IMR-90 (cell line): ENCODE data around the gene NPPB. TPM values are rescaled to one million over a fixed set of nuclear protein-coding genes. Genes with fewer than 3 reads are reported as not detected.

ENCODE experiments used
- ATAC-seq: fragments of 200-7000 bp; cut with Tn5 transposase; 2 replicates; pipeline ENCODE4 v1.9.1; 2020; ENCODE audit warnings: low read depth, mild to moderate bottlenecking, moderate library complexity
- BruUV-seq: library from RNA; stranded (reverse); fragments of 400-500 nt; replicated peaks from 2 replicates; lab custom pipeline; 2021; lab: Mats Ljungman, UMichigan
- CTCF ChIA-PET: fragments of 300-600 bp; formaldehyde crosslinking; extraction: SDS; loops from one replicate; lab custom pipeline; 2021; ENCODE audit warnings: antibody characterized with exemption; lab: Yijun Ruan, JAX
- POLR2A ChIA-PET: fragments of 300-600 bp; sonication (Branson Sonifier 250); formaldehyde crosslinking; loops from one replicate; lab custom pipeline; 2022; ENCODE audit warnings: antibody characterized with exemption; ENCODE audit not compliant: unreplicated experiment; lab: Charles Lee
- DNase-seq: peaks from one replicate; pipeline ENCODE4 v3.0.0; 2013
- H2AFZ ChIP-seq: replicated peaks from 2 replicates; pipeline ENCODE3; 2013; ENCODE audit warnings: low read length, mild to moderate bottlenecking; ENCODE audit not compliant: poor library complexity
- H2AK5ac ChIP-seq: 2 replicates; pipeline ENCODE4 v1.6.1; 2013; ENCODE audit warnings: low read depth, low read length, inconsistent platforms
- H2AK9ac ChIP-seq: replicated peaks from 2 replicates; pipeline ENCODE3; 2013; ENCODE audit warnings: mild to moderate bottlenecking, low read depth, low read length, moderate library complexity; ENCODE audit not compliant: poor library complexity
- H2BK120ac ChIP-seq: 2 replicates; pipeline ENCODE4 v1.6.1; 2013; ENCODE audit warnings: low read depth, low read length, inconsistent platforms
- H2BK15ac ChIP-seq: 3 replicates; pipeline ENCODE4 v1.6.1; 2013; ENCODE audit warnings: low read depth, low read length, inconsistent platforms
- H2BK20ac ChIP-seq: 2 replicates; pipeline ENCODE4 v1.6.1; 2013; ENCODE audit warnings: low read depth, mild to moderate bottlenecking, inconsistent platforms, low read length, moderate library complexity
- H2BK5ac ChIP-seq: 2 replicates; pipeline ENCODE4 v1.6.1; 2013; ENCODE audit warnings: mild to moderate bottlenecking, low read depth, low read length, inconsistent platforms; ENCODE audit not compliant: poor library complexity, severe bottlenecking
- H3K14ac ChIP-seq: replicated peaks from 2 replicates; pipeline ENCODE4 v1.6.1; 2013; ENCODE audit warnings: low read depth, low read length, inconsistent platforms
- H3K18ac ChIP-seq: 2 replicates; pipeline ENCODE4 v1.6.1; 2013; ENCODE audit warnings: low read depth, low read length, control low read depth
- H3K23ac ChIP-seq: 2 replicates; pipeline ENCODE4 v1.6.1; 2013; ENCODE audit warnings: low read depth, low read length, inconsistent platforms
- H3K27ac ChIP-seq: 2 replicates; pipeline ENCODE4 v1.5.1; 2013; ENCODE audit warnings: mild to moderate bottlenecking, control low read depth, low read length; ENCODE audit not compliant: insufficient read depth
- H3K27me3 ChIP-seq: 2 replicates; pipeline ENCODE4 v1.6.1; 2013; ENCODE audit warnings: low read length; ENCODE audit not compliant: control insufficient read depth, insufficient read depth
- H3K36me3 ChIP-seq: 2 replicates; pipeline ENCODE4 v1.6.1; 2013; ENCODE audit warnings: low read length, mixed read lengths; ENCODE audit not compliant: control insufficient read depth, insufficient read depth
- H3K4ac ChIP-seq: 2 replicates; pipeline ENCODE4 v1.6.1; 2013; ENCODE audit warnings: low read depth, low read length, inconsistent platforms
- H3K4me1 ChIP-seq: 2 replicates; pipeline ENCODE4 v1.6.1; 2013; ENCODE audit warnings: low read length, mixed read lengths; ENCODE audit not compliant: control insufficient read depth, insufficient read depth
- H3K4me2 ChIP-seq: 2 replicates; pipeline ENCODE4 v1.6.1; 2013; ENCODE audit warnings: low read depth, mild to moderate bottlenecking, control low read depth, low read length, moderate library complexity
- H3K4me3 ChIP-seq: 2 replicates; pipeline ENCODE4 v1.5.1; 2013; ENCODE audit warnings: low read depth, mild to moderate bottlenecking, control low read depth, low read length, moderate library complexity; ENCODE audit not compliant: insufficient read depth
- H3K56ac ChIP-seq: 2 replicates; pipeline ENCODE4 v1.6.1; 2013; ENCODE audit warnings: low read length, inconsistent platforms; ENCODE audit not compliant: insufficient read depth; ENCODE audit errors: extremely low read depth
- H3K79me1 ChIP-seq, 2 experiments: 2 replicates each; pipeline ENCODE4 v1.6.1; 2013; ENCODE audit warnings: low read length in 2 of 2, inconsistent platforms in 1 of 2, low read depth in 1 of 2
- H3K9ac ChIP-seq: 2 replicates; pipeline ENCODE4 v1.6.1; 2013; ENCODE audit warnings: low read depth, low read length, control low read depth
- H3K9me1 ChIP-seq: 2 replicates; pipeline ENCODE4 v1.6.1; 2013; ENCODE audit warnings: low read length, inconsistent platforms; ENCODE audit not compliant: insufficient read depth
- H3K9me3 ChIP-seq: 2 replicates; pipeline ENCODE4 v1.6.1; 2013; ENCODE audit warnings: low read length; ENCODE audit not compliant: control insufficient read depth, insufficient read depth
- H4K20me1 ChIP-seq: 2 replicates; pipeline ENCODE4 v1.6.1; 2013; ENCODE audit warnings: low read length, inconsistent platforms; ENCODE audit not compliant: insufficient read depth
- H4K5ac ChIP-seq: 2 replicates; pipeline ENCODE4 v1.6.1; 2013; ENCODE audit warnings: mild to moderate bottlenecking, low read depth, low read length, control low read depth
- H4K8ac ChIP-seq, 2 experiments: 2 replicates each; pipeline ENCODE4 v1.6.1; 2013; ENCODE audit warnings: low read depth in 2 of 2, low read length in 2 of 2, control low read depth in 1 of 2, inconsistent platforms in 1 of 2
- H4K91ac ChIP-seq: 2 replicates; pipeline ENCODE4 v1.6.1; 2013; ENCODE audit warnings: low read depth, low read length, inconsistent platforms; ENCODE audit not compliant: insufficient read depth
- CHD1 ChIP-seq: IDR thresholded peaks from 2 replicates; pipeline ENCODE4 v1.6.1; 2012; ENCODE audit warnings: low read depth, low read length, improper control_type of control experiment
- CTCF ChIP-seq: conservative IDR thresholded peaks from 2 replicates; pipeline ENCODE4 v1.5.1; 2012; ENCODE audit warnings: mild to moderate bottlenecking, low read depth, low read length, improper control_type of control experiment
- NFE2L2 ChIP-seq: fragments of 150-350 bp; IDR thresholded peaks from 2 replicates; pipeline ENCODE4 v1.6.1; 2016; ENCODE audit warnings: low read depth, mild to moderate bottlenecking, low read length
- WGBS, 2 experiments: methylation state at CpG; one replicate each; pipeline versions ENCODE4 v1.1.5 to v1.1.7; 2013; ENCODE audit warnings: missing lambda C conversion rate in 2 of 2; ENCODE audit not compliant: insufficient read length in 1 of 2; ENCODE audit errors: extremely low coverage in 2 of 2; 5-methylcytosine and 5-hydroxymethylcytosine counted together
- dilution Hi-C: fragments of 300-500 bp; cut with HindIII; formaldehyde crosslinking; loops from one replicate; pipeline ENCODE4 v1.14.3; 2018; ENCODE audit warnings: low sequenced_read_pairs; ENCODE audit not compliant: unreplicated experiment
- in situ Hi-C: fragments of 300-500 bp; cut with MboI; formaldehyde crosslinking; loops from 3 replicates; pipeline ENCODE4 v1.14.3; 2019; ENCODE audit warnings: low sequenced_read_pairs, inconsistent platforms, mixed read lengths
- intact Hi-C: fragments of 100-400 bp; cut with micrococcal nuclease; formaldehyde crosslinking; loops from 2 replicates; pipeline ENCODE4 v1.10.0; 2022
- polyA plus RNA-seq, 3 experiments: library from polyadenylated mRNA; depleted of rRNA; stranded (reverse); fragments of >200 nt; gene quantifications; 2 replicates each; pipeline ENCODE4 v1.2.3, GENCODE V29; 2012; ENCODE audit warnings: low replicate concordance in 1 of 3
- total RNA-seq: library from RNA; depleted of rRNA; stranded (reverse); fragments of >200 nt; gene quantifications from 2 replicates; pipeline ENCODE4 v1.2.3, GENCODE V29; 2012

NPPB gene
- total and polyA plus RNA-seq, 2 of the 4 experiments (the other 2 are of a cell fraction) = not detected

- no peak overlapping the region for H3K4me3 ChIP-seq
- no peaks in the 10 kb centered on the region for H3K79me1 ChIP-seq
- no peak overlapping the region for H4K5ac ChIP-seq
- H2BK20ac ChIP-seq = no peak overlapping the region
- H2BK15ac ChIP-seq = no peak overlapping the region
- no TSS peak for BruUV-seq
- no peaks in the 10 kb centered on the region for H3K4me1 ChIP-seq
- no peak overlapping the region for H3K18ac ChIP-seq
- no peaks in the 10 kb centered on the region; the same call in 1 of the 2 replicates for H3K9me3 ChIP-seq
- H3K56ac ChIP-seq = no peak overlapping the region
- dilution Hi-C loops = no loop called here
- H3K4me2 ChIP-seq = no peak overlapping the region
- H2BK5ac ChIP-seq = no peak overlapping the region
- H4K20me1 ChIP-seq = no peaks in the 10 kb centered on the region
- intact Hi-C loops = no loop called here
- in situ Hi-C loops = no loop called here
- no peak overlapping the region for H2AK9ac ChIP-seq
- H3K27ac ChIP-seq = no peak overlapping the region
- TF ChIP-seq NFE2L2 (no peak), CTCF (no peak), CHD1 (no peak)
- H3K9me1 ChIP-seq = no peaks in the 10 kb centered on the region
- no peak overlapping the region for H2BK120ac ChIP-seq
- no peak overlapping the region for H4K8ac ChIP-seq
- ATAC-seq = no peak
- ChIA-PET CTCF (interaction anchor here (0.6 kb wide), 1 partner anchor 27 kb away, joined by 3 read pairs; no protein-coding TSS in a partner anchor), POLR2A (no interaction called here)
- 59% methylated on average over 6 of the region's 12 CpGs; no CpG with 5 or more reads in 1 of the 2 experiments for WGBS, 2 experiments
- no peak for DNase-seq
- H3K4ac ChIP-seq = no peak overlapping the region
- peaks cover 53% of the 10 kb centered on the region for H3K27me3 ChIP-seq
- no peaks in the 10 kb centered on the region for H3K36me3 ChIP-seq
- H3K9ac ChIP-seq = no peak overlapping the region
- no peak overlapping the region for H3K23ac ChIP-seq
- no peak overlapping the region for H2AK5ac ChIP-seq
- H4K91ac ChIP-seq = no peak overlapping the region
- no peak overlapping the region for H3K14ac ChIP-seq
- H2AFZ ChIP-seq = no peak overlapping the region
Measured at GRCh38 chr1:11880181-11880575, 21.4 kb upstream of the NPPB start.
